Astrocyte of the cerebellum (primary cell): Measurements from ENCODE around the gene NOTCH1.

Experiments used
- DNase-seq: peaks from one replicate; pipeline ENCODE4 v3.0.0-alpha.2; 2011; ENCODE audit warnings: low read depth
- H3K4me3 ChIP-seq: 2 replicates; pipeline ENCODE4 v1.5.1; 2011; ENCODE audit warnings: mild to moderate bottlenecking, low read depth, low read length, moderate library complexity
- in situ Hi-C: cut with HindIII; loops from 2 replicates; pipeline ENCODE4 v1.10.0; 2017; ENCODE audit warnings: low sequenced_read_pairs
- TF ChIP-seq, protein P1 (sequence below): IDR thresholded peaks from 2 replicates; pipeline ENCODE4 v1.5.1; 2012; ENCODE audit warnings: low read length, low read depth, moderate library complexity, mild to moderate bottlenecking; ENCODE audit errors: missing control alignments

Gene NOTCH1

DNA sequence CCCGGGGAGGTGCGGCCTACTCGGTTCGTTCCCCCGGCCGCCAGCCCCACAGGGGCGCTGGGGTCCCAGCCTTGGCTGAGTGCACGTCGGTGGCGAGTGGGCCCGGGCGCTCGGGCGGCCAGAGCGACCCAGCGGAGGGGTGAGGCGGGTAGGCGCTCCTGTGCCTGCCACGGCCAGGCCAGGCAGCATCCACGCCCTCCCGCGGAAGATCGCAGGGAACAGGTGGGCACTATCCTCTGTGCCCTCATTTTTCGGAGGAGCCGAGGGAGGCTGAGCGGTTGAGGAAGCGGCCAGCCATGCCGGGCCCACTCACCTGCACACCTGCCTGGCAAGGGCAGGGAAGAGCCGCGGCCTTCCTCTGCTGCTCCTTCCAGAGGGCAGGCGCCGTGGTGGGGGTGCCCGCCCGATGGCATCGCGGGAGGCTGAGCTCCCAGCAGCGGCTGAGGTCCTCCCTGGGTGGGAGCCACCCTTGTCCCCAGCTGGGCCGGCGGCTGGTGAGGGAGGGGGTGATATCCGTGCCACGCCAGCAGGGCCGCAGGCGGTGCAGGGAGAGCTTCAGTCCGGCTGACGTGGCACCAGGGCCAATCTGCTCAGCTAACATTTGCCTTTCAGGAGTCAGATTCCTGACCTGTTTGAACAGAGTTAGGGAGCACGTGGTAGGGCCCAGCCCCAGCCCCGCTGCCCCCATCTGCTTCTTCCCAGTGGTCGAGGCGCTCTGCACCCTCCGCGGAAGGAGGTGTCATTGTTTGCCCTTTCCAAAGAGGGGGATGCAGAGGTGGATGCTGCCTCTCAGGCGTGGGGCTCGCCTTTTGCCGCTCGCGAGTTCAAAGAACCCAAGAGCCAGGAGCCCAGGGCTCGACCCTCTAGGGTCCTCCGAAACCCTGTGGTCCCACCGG, 61.4 kb downstream of the NOTCH1 start:
- TF ChIP-seq, protein P1, sequence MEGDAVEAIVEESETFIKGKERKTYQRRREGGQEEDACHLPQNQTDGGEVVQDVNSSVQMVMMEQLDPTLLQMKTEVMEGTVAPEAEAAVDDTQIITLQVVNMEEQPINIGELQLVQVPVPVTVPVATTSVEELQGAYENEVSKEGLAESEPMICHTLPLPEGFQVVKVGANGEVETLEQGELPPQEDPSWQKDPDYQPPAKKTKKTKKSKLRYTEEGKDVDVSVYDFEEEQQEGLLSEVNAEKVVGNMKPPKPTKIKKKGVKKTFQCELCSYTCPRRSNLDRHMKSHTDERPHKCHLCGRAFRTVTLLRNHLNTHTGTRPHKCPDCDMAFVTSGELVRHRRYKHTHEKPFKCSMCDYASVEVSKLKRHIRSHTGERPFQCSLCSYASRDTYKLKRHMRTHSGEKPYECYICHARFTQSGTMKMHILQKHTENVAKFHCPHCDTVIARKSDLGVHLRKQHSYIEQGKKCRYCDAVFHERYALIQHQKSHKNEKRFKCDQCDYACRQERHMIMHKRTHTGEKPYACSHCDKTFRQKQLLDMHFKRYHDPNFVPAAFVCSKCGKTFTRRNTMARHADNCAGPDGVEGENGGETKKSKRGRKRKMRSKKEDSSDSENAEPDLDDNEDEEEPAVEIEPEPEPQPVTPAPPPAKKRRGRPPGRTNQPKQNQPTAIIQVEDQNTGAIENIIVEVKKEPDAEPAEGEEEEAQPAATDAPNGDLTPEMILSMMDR: no peak
- peak overlapping the region; percentile 54 for H3K4me3 ChIP-seq
- DNase-seq: no peak
- in situ Hi-C loops: loop anchor here (5.0 kb wide), 3 partner anchors 73 to 158 kb away; no protein-coding TSS in a partner anchor

- peak; percentile 54 for DNase-seq
- H3K4me3 ChIP-seq: peak overlapping the region; percentile 54
- in situ Hi-C loops: no loop called here
- TF ChIP-seq, protein P1: no peak
Observed at GRCh38 chr9:136483589-136484152, 62.2 kb downstream of the NOTCH1 start.

- peak; percentile 96 for DNase-seq
- in situ Hi-C loops: no loop called here
- H3K4me3 ChIP-seq: peak within 1 kb of the TSS; percentile 92
- TF ChIP-seq, protein P1: no peak
Observed at GRCh38 chr9:136482793-136483588, 62.9 kb downstream of the NOTCH1 start, which contains the start of gene SEC16A. Gene SEC16A, minus strand, starts transcription at chr9:136483040. Its CDS starts 5,425 bp downstream, at chr9:136477615.

- TF ChIP-seq, protein P1: no peak
- no peak for DNase-seq
- in situ Hi-C loops: no loop called here
- peak overlapping the region; percentile 92 for H3K4me3 ChIP-seq
Observed at GRCh38 chr9:136482046-136482792, 63.6 kb downstream of the NOTCH1 start.

GRCh38 chr9:136481558-136481957, 64.3 kb downstream of the NOTCH1 start:
- TF ChIP-seq, protein P1: no peak
- H3K4me3 ChIP-seq: peak overlapping the region; percentile 92
- in situ Hi-C loops: no loop called here
- no peak for DNase-seq
